ENCODE measurements around the gene LIN28A. TPM values are rescaled to one million over a fixed set of nuclear protein-coding genes. Genes with fewer than 3 reads are reported as not detected.

The LIN28A gene
- total RNA-seq, 1 donor from 2014 or later, result 80.2 TPM

- TF ChIP-seq CTCF (IDR thresholded peaks at IDR 0.05; ENCODE audit: unreplicated experiment), result no peak
- Mint-ChIP-seq H3K4me1 (ENCODE audit: low read depth) (peaks cover 23% of the 10 kb centered on the region), H3K27me3 (no peaks in the 10 kb centered on the region), H3K27ac (no peak overlapping the region), H3K4me3 (ENCODE audit: low read depth) (no peak overlapping the region), H3K36me3 (ENCODE audit: insufficient read depth) (peaks cover 25% of the 10 kb centered on the region), H3K9me3 (ENCODE audit: low read depth) (no peaks in the 10 kb centered on the region)
- no peak for DNase-seq (ENCODE audit: low spot score, unreplicated experiment)
These were observed 66.3 kb downstream of the LIN28A start for GRCh38 chr1:26476958-26477357.

DNA sequence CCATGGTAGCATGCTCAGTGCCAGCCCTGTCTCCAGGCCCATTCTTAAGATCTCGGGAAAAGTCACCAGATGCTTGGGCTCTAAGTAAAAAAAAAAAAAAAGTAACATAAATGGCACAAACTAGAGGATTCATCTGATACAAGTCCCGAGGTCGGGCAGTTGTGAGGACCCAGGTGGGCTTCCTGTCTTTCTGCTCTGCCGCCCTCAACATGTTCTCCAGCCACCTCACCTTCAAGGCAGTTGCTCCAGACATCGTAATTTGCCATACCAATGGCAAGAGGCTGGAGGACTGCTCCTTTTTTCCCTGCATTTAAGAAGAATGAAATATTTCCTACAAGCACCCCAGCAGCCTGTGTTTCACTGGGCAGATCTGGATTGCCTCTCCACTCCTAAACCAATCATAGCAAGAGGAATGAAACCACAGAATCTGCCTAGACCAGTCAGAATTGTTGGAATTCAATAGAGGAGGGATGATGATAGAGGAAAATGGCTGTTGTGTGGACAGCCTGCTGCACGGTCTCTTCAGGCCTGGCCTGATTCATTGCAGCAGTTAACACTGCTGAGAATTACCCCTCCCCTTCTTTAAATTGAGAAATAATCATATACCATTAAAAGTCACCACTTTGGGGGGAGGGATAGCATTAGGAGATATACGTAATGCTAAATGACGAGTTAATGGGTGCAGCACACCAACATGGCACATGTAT, 67.0 kb downstream of the LIN28A start:
- peaks cover 23% of the 10 kb centered on the region for H3K4me1 Mint-ChIP-seq (ENCODE audit: low read depth)
- peaks cover 25% of the 10 kb centered on the region for H3K36me3 Mint-ChIP-seq (ENCODE audit: insufficient read depth)
- peak overlapping the region; percentile 54 for H3K27ac Mint-ChIP-seq
- no peak for TF ChIP-seq CTCF (IDR thresholded peaks at IDR 0.05; ENCODE audit: unreplicated experiment)
- H3K4me3 Mint-ChIP-seq (ENCODE audit: low read depth), result no peak overlapping the region
- no peaks in the 10 kb centered on the region for H3K9me3 Mint-ChIP-seq (ENCODE audit: low read depth)
- H3K27me3 Mint-ChIP-seq, result no peaks in the 10 kb centered on the region
- DNase-seq (ENCODE audit: low spot score, unreplicated experiment), result no peak

- Mint-ChIP-seq H3K27me3 (no peaks in the 10 kb centered on the region), H3K4me1 (ENCODE audit: low read depth) (peaks cover 23% of the 10 kb centered on the region), H3K27ac (no peak overlapping the region), H3K9me3 (ENCODE audit: low read depth) (no peaks in the 10 kb centered on the region), H3K36me3 (ENCODE audit: insufficient read depth) (peaks cover 23% of the 10 kb centered on the region), H3K4me3 (ENCODE audit: low read depth) (no peak overlapping the region)
- TF ChIP-seq CTCF (IDR thresholded peaks at IDR 0.05; ENCODE audit: unreplicated experiment), result no peak
- no peak for DNase-seq (ENCODE audit: low spot score, unreplicated experiment)
These were observed 67.5 kb downstream of the LIN28A start for GRCh38 chr1:26478159-26478558.

DNA sequence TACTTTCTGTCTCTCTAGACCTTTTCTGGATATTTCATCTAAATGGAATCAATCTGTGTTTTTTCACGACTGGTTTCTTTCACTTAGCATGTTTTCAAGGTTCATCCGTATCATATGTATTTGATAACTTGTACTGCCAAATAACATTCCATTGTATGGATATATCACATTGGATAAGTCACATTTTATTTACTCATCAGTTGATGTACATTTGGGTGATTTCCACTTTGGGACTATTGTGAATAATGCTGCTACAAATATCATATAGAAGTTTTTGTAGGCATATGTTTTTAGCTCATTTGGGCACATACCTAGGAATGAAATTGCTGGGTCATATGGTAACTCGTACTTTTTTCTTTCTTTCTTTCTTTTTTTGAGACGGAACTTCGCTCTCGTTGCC, 68.4 kb downstream of the LIN28A start:
- Mint-ChIP-seq H3K4me3 (ENCODE audit: low read depth) (no peak overlapping the region), H3K36me3 (ENCODE audit: insufficient read depth) (peaks cover 22% of the 10 kb centered on the region), H3K9me3 (ENCODE audit: low read depth) (no peaks in the 10 kb centered on the region), H3K4me1 (ENCODE audit: low read depth) (peaks cover 15% of the 10 kb centered on the region), H3K27me3 (no peaks in the 10 kb centered on the region), H3K27ac (no peak overlapping the region)
- no peak for TF ChIP-seq CTCF (IDR thresholded peaks at IDR 0.05; ENCODE audit: unreplicated experiment)
- DNase-seq (ENCODE audit: low spot score, unreplicated experiment), result no peak

Other genes with a start within 250 kb of the LIN28A start
- gene C1orf232, start 241.9 kb upstream of the LIN28A start, total RNA-seq, result not detected in 2 replicates
- gene ZNF593, start 240.9 kb upstream of the LIN28A start, total RNA-seq, result 28.9 and 32.1 TPM in 2 replicates
- gene ZNF593OS, start 239.0 kb upstream of the LIN28A start, total RNA-seq, result not detected in 2 replicates
- 52.0 and 52.1 TPM in 2 replicates for gene CNKSR1, start 233.3 kb upstream of the LIN28A start, total RNA-seq
- gene CATSPER4, start 220.2 kb upstream of the LIN28A start, total RNA-seq, result not detected in 2 replicates
- gene CEP85, start 176.6 kb upstream of the LIN28A start, total RNA-seq, result 20.8 and 21.3 TPM in 2 replicates
- gene SH3BGRL3, start 130.7 kb upstream of the LIN28A start, total RNA-seq, result 63.8 and 66.6 TPM in 2 replicates
- gene UBXN11, start 104.2 kb upstream of the LIN28A start, total RNA-seq, result 47.8 and 48.9 TPM in 2 replicates
- 0.89 and 1.8 TPM in 2 replicates for gene CD52, start 92.9 kb upstream of the LIN28A start, total RNA-seq
- 13.8 and 19.3 TPM in 2 replicates for gene CRYBG2, start 56.7 kb upstream of the LIN28A start, total RNA-seq
- not detected in 2 replicates for gene ZNF683, start 38.1 kb upstream of the LIN28A start, total RNA-seq
- gene DHDDS, start 21.5 kb downstream of the LIN28A start, total RNA-seq, result 44.4 and 51.5 TPM in 2 replicates
- gene HMGN2, start 61.6 kb downstream of the LIN28A start, total RNA-seq, result 444 and 446 TPM in 2 replicates
- gene RPS6KA1, start 118.9 kb downstream of the LIN28A start, total RNA-seq, result 26.7 and 29.6 TPM in 2 replicates